ENCODE measurements around the gene KASH5.

Gene KASH5

DNA sequence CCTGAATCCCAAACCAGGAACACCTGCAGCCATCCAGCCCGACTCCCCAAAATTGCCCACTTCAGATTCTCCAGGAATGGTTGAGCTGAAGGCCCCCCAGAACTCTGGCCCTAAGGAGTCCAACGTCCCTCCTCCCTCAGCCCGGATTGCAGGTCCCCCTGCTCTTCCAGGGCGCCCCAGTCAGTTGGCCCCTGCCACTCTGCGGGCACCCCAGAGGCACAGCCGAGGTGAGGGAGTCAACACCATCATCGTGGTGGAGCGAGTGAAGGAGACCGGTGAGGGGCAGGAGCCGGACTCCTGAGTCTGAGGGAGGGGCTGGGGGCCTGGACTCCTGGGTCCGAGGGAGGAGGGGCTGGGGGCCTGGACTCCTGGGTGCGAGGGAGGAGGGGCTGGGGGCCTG lies 39.3 kb downstream of the KASH5 start:
- Histone ChIP-seq H3K36me3 (replicated peaks; ENCODE audit: insufficient read depth, low read length) (no peaks in the 10 kb centered on the region), H3K27ac (ENCODE audit: low read length) (no peak overlapping the region), H3K9ac (ENCODE audit: low read length) (no peak overlapping the region), H3K27me3 (replicated peaks; ENCODE audit: insufficient read depth, low read length) (peaks cover 98% of the 10 kb centered on the region), H3K4me1 (ENCODE audit: low read length) (0 out of 2 replicates have a peak, but pooled peaks cover 3% of the 10 kb centered on the region), H3K4me2 (ENCODE audit: low read depth, low read length) (no peak overlapping the region), H3F3A (ENCODE audit: insufficient read depth, low read length) (no peaks in the 10 kb centered on the region), H3K9me2 (replicated peaks; ENCODE audit: insufficient read depth, low read length) (no peaks in the 10 kb centered on the region), H3K79me2 (ENCODE audit: low read length) (no peaks in the 10 kb centered on the region), H4K20me1 (ENCODE audit: insufficient read depth, low read length) (no peaks in the 10 kb centered on the region), H2AFZ (ENCODE audit: low read length) (no peak overlapping the region), H3K4me3 (ENCODE audit: low read length) (no peak overlapping the region), H3K9me3 (replicated peaks; ENCODE audit: insufficient read depth, low read length) (no peaks in the 10 kb centered on the region)
- TF ChIP-seq EZH2phosphoT487 (IDR thresholded peaks at IDR 0.05; ENCODE audit: low read length) = no peak
- no peak for DNase-seq

DNA sequence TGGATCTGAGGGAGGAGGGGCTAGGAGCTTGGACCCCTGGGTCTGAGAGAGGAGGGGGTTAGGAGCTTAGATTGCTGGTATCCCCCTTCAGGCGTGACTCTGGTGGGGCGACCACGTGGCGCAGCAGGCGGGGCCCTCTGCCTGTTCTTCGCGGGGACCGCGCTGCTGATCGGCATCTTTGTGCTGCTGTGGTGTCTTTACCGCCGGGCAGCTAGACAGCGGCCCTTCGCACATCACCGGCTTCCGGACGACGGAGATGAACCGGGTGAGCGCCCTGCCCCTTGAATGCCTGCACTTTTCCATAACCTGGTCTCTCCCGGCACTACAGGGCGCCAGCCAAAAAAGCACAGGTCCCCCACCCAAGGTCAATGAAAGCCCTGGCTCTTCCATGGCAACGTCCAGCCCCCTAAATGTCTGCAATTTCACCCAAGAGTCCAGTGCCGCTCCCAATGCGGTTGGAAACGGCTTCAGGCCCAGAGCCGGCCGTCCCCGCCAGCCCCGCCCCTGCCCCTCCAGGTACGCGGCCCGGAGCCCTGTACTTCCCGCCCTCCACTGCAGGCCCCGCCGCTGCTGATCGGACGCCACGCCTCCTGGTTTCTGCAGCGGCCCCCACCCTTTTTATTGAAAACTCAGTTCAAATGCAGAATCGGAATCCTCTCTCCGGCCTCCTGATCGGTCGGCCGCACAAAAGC lies 40.0 kb downstream of the KASH5 start:
- Histone ChIP-seq H3K9me3 (replicated peaks; ENCODE audit: insufficient read depth, low read length) (no peaks in the 10 kb centered on the region), H3K4me3 (ENCODE audit: low read length) (no peak overlapping the region), H3K36me3 (replicated peaks; ENCODE audit: insufficient read depth, low read length) (no peaks in the 10 kb centered on the region), H3K4me1 (ENCODE audit: low read length) (0 out of 2 replicates have a peak, but pooled peaks cover 1% of the 10 kb centered on the region), H4K20me1 (ENCODE audit: insufficient read depth, low read length) (no peaks in the 10 kb centered on the region), H3K27me3 (replicated peaks; ENCODE audit: insufficient read depth, low read length) (peaks cover 98% of the 10 kb centered on the region), H3K9me2 (replicated peaks; ENCODE audit: insufficient read depth, low read length) (no peaks in the 10 kb centered on the region), H3K9ac (ENCODE audit: low read length) (no peak overlapping the region), H3K79me2 (ENCODE audit: low read length) (no peaks in the 10 kb centered on the region), H3K4me2 (ENCODE audit: low read depth, low read length) (no peak overlapping the region), H3F3A (ENCODE audit: insufficient read depth, low read length) (no peaks in the 10 kb centered on the region), H3K27ac (ENCODE audit: low read length) (no peak overlapping the region), H2AFZ (ENCODE audit: low read length) (no peak overlapping the region)
- DNase-seq = no peak
- TF ChIP-seq EZH2 (optimal IDR thresholded peaks at IDR 0.05; ENCODE audit: low read depth, low read length) = peak; percentile 33
- no peak for TF ChIP-seq EZH2phosphoT487 (IDR thresholded peaks at IDR 0.05; ENCODE audit: low read length)

DNA sequence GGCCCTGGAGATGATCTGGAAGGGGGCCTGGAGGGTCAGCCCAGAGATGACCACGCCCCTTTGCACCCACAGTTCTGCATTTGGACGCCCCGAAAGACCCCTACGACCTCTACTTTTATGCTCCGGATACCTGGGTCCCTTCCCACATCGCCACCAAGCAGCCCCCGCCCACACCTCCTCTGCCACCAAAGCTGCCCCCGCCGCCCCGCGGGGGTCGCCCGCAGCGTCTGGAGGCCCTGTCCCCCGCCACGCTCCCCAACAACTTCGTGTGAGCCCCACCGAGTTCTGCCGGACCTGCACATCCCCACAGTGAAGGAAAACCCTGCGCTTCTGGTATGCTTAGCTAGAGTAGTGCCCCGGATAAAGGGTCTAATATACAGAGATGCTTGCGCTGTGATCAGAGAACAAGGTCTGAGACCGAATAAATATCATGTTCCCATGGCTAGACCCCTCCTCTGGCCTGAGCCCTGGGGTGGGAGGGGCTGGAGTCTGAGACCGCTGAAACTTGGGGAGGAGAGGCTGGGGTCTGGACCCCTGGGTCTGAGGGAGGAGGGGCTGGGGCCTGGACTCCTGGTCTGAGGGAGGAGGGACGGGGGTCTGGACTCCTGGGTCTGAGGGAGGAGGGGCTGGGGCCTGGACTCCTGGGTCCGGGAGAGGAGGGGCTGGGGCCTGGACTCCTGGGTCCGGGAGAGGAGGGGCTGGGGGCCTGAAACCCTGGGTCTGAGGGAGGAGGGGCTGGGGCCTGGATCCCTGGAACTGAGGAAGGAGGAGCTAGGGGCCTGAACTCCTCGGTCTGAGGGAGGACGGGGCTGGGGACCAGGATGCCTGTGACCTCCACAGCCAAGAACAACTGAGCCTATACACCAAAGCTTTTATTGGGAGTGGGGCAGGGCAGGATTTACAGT lies 40.8 kb downstream of the KASH5 start:
- no peak overlapping the region for H3K4me2 ChIP-seq (ENCODE audit: low read depth, low read length)
- H2AFZ ChIP-seq (ENCODE audit: low read length) = no peak overlapping the region
- H3K4me1 ChIP-seq (ENCODE audit: low read length) = no peaks in the 10 kb centered on the region
- DNase-seq = no peak
- no peaks in the 10 kb centered on the region for H3K9me2 ChIP-seq (replicated peaks; ENCODE audit: insufficient read depth, low read length)
- no peaks in the 10 kb centered on the region for H3K36me3 ChIP-seq (replicated peaks; ENCODE audit: insufficient read depth, low read length)
- no peak overlapping the region for H3K9ac ChIP-seq (ENCODE audit: low read length)
- H3F3A ChIP-seq (ENCODE audit: insufficient read depth, low read length) = no peaks in the 10 kb centered on the region
- no peak overlapping the region for H3K4me3 ChIP-seq (ENCODE audit: low read length)
- no peaks in the 10 kb centered on the region for H3K79me2 ChIP-seq (ENCODE audit: low read length)
- peaks cover 98% of the 10 kb centered on the region for H3K27me3 ChIP-seq (replicated peaks; ENCODE audit: insufficient read depth, low read length)
- H3K9me3 ChIP-seq (replicated peaks; ENCODE audit: insufficient read depth, low read length) = no peaks in the 10 kb centered on the region
- no peaks in the 10 kb centered on the region for H4K20me1 ChIP-seq (ENCODE audit: insufficient read depth, low read length)
- no peak overlapping the region for H3K27ac ChIP-seq (ENCODE audit: low read length)
- TF ChIP-seq EZH2 (optimal IDR thresholded peaks at IDR 0.05; ENCODE audit: low read depth, low read length) (no peak), EZH2phosphoT487 (IDR thresholded peaks at IDR 0.05; ENCODE audit: low read length) (no peak)
- TF ChIP-seq, protein P1, sequence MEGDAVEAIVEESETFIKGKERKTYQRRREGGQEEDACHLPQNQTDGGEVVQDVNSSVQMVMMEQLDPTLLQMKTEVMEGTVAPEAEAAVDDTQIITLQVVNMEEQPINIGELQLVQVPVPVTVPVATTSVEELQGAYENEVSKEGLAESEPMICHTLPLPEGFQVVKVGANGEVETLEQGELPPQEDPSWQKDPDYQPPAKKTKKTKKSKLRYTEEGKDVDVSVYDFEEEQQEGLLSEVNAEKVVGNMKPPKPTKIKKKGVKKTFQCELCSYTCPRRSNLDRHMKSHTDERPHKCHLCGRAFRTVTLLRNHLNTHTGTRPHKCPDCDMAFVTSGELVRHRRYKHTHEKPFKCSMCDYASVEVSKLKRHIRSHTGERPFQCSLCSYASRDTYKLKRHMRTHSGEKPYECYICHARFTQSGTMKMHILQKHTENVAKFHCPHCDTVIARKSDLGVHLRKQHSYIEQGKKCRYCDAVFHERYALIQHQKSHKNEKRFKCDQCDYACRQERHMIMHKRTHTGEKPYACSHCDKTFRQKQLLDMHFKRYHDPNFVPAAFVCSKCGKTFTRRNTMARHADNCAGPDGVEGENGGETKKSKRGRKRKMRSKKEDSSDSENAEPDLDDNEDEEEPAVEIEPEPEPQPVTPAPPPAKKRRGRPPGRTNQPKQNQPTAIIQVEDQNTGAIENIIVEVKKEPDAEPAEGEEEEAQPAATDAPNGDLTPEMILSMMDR (IDR thresholded peaks at IDR 0.05; ENCODE audit: low read length) = no peak

DNA sequence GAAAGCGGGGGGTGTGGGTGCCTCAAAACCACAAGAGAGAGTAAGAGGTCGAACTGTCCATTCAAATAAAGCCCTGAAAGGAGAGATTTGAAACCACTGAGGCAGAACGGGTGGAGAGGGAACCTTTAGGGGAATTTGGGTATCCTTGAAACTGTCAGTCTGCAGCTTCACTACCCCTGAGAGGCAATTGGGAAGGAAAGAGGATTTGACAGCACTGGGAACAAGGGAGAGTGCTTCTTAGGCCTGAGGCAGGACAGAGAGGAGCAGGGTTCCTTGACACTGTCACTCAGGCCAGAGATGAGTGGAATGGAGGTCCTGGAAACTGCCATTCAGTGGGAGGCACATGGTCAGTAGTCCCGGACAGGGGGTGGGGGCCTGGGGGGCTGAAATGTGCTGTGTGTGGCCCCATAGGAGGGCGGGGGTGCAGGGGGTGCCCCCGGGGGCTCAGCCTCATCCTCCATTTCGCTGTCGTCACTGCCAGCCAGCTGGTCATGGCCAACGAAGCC lies 42.2 kb downstream of the KASH5 start:
- Histone ChIP-seq H3K4me1 (ENCODE audit: low read length) (no peaks in the 10 kb centered on the region), H4K20me1 (ENCODE audit: insufficient read depth, low read length) (no peaks in the 10 kb centered on the region), H3K9me3 (replicated peaks; ENCODE audit: insufficient read depth, low read length) (no peaks in the 10 kb centered on the region), H3K4me3 (ENCODE audit: low read length) (no peak overlapping the region), H3K27me3 (replicated peaks; ENCODE audit: insufficient read depth, low read length) (peaks cover 98% of the 10 kb centered on the region), H3K27ac (ENCODE audit: low read length) (no peak overlapping the region), H3F3A (ENCODE audit: insufficient read depth, low read length) (no peaks in the 10 kb centered on the region), H2AFZ (ENCODE audit: low read length) (no peak overlapping the region), H3K79me2 (ENCODE audit: low read length) (no peaks in the 10 kb centered on the region), H3K9ac (ENCODE audit: low read length) (no peak overlapping the region), H3K36me3 (replicated peaks; ENCODE audit: insufficient read depth, low read length) (no peaks in the 10 kb centered on the region), H3K9me2 (replicated peaks; ENCODE audit: insufficient read depth, low read length) (no peaks in the 10 kb centered on the region), H3K4me2 (ENCODE audit: low read depth, low read length) (no peak overlapping the region)
- TF ChIP-seq, protein P1 (IDR thresholded peaks at IDR 0.05; ENCODE audit: low read length) = no peak
- no peak for TF ChIP-seq EZH2phosphoT487 (IDR thresholded peaks at IDR 0.05; ENCODE audit: low read length)
- no peak for TF ChIP-seq EZH2 (optimal IDR thresholded peaks at IDR 0.05; ENCODE audit: low read depth, low read length)
- no peak for DNase-seq

All from MM.1S (cell line).